RCC 7860 (cell line): ENCODE results near the gene CUL9.

Experiments
- DNase-seq: peaks from one replicate; pipeline ENCODE4 v3.0.0-alpha.2; 2015; ENCODE audit warnings: low spot score
- FAIRE-seq: peaks from 2 replicates; lab custom pipeline; 2012; peaks lifted over from hg19 to GRCh38; lab: Jason Lieb, UNC

Gene CUL9

GRCh38 chr6:43193929-43194328, 11.9 kb downstream of the CUL9 start:
- DNase-seq (no peak), FAIRE-seq (no peak)

DNA sequence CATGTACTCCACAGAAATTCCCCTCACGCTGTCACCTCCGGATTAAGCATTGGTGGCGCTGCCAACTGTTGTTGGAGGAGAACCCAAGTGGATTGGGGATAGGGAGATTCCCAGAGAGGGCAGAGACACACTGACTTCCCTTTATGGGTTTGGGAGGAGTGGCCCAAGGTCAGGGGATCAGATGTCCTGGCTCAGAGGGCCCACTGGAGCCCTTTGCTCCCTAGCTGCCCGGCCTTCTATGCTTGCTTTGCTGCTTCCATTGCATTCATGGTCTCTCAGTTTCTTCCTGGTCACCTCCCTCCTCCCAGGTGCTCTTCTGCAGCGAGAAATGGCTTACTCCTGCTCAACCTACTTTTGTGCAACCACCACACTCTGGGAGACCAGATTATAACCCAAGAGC, 14.3 kb downstream of the CUL9 start:
- FAIRE-seq: no peak
- no peak for DNase-seq

- FAIRE-seq: no peak
- DNase-seq: no peak
Measured at GRCh38 chr6:43199912-43200311, 17.9 kb downstream of the CUL9 start.

GRCh38 chr6:43200541-43200940, 18.5 kb downstream of the CUL9 start:
- DNase-seq (no peak), FAIRE-seq (no peak)

DNA sequence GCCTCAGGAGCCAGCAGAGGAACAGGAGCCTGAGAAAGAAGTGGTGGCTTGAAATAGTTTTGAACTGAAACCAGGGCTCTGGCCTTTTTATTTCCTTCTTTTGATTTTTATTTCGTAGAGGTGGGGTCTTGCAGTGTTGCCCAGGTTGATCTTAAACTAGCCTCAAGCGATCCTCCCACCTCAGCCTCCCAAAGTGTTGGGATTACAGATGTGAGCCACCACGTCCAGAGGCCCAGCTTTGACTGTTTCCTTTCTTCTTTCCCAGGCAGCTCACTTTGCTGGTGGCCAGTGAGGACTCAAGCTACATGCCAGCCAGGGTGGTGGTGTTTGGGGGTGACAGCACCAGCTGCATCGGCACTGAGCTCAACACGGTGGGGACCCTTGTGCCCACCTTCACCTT, 20.5 kb downstream of the CUL9 start:
- DNase-seq: no peak
- FAIRE-seq: no peak

- DNase-seq (no peak), FAIRE-seq (no peak)
Measured at GRCh38 chr6:43203029-43203717, 21.2 kb downstream of the CUL9 start.

- FAIRE-seq: no peak
- DNase-seq: no peak
Measured at GRCh38 chr6:43203718-43204095, 21.7 kb downstream of the CUL9 start.

DNA sequence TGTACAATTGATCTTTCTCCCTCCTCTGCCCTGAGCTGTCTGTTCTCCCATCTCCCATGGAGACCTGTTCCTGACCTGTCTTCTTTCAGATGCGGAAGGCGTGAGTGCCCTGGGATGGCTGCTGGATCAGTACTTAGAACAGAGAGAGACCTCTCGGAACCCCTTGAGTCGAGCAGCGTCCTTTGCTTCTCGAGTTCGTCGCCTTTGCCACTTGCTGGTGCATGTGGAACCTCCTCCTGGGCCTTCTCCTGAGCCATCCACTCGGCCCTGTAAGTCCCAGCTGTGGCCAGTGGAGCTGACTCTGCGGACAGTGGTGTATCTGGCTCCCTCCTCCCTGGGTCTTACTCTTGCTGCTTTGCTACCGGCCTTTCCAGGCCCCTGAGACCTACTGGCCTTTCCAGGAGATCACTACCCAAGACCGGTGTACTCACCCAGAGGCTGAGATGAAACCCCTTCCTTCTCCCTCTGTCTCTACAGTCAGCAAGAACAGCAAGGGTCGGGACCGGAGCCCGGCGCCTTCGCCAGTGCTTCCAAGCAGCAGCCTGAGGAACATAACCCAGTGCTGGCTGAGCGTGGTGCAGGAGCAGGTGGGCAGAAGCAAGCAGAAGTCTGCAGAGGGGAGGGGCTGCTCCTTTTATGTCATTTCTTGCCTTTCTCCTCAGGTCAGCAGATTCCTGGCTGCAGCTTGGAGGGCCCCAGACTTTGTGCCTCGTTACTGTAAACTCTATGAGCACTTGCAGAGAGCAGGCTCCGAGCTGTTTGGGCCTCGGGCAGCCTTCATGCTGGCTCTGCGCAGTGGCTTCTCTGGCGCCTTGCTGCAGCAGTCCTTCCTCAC, 22.5 kb downstream of the CUL9 start:
- DNase-seq (no peak), FAIRE-seq (no peak)

DNA sequence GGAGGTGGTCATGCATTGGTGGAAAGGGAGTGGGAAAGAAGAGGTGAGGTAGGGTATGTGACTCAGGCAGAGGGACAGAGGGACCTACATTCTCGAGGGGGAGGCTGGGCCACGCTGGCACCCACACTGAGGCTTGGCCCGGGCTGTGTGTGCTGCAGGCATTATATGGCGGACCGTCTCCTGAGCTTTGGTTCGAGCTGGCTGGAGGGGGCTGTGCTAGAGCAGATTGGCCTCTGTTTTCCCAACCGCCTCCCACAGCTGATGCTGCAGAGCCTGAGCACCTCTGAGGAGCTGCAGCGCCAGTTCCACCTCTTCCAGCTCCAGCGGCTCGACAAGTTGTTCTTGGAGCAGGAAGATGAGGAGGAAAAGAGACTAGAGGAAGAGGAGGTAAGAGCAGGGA, 23.9 kb downstream of the CUL9 start:
- DNase-seq (no peak), FAIRE-seq (no peak)

- DNase-seq: no peak
- FAIRE-seq: no peak
Measured at GRCh38 chr6:43207286-43207685, 25.3 kb downstream of the CUL9 start.

- no peak for DNase-seq
- FAIRE-seq: no peak
Measured at GRCh38 chr6:43211955-43212354, 30.0 kb downstream of the CUL9 start.

GRCh38 chr6:43213431-43213830, 31.4 kb downstream of the CUL9 start:
- no peak for FAIRE-seq

GRCh38 chr6:43215066-43215465, 33.1 kb downstream of the CUL9 start:
- no peak for FAIRE-seq

More at GRCh38 chr6:43213431-43213830, 31.4 kb downstream of the CUL9 start:
- DNase-seq: no peak

GRCh38 chr6:43216200-43216599, 34.2 kb downstream of the CUL9 start:
- DNase-seq (no peak), FAIRE-seq (no peak)

More at GRCh38 chr6:43215066-43215465, 33.1 kb downstream of the CUL9 start:
- no peak for DNase-seq

- no peak for FAIRE-seq
- DNase-seq: no peak
Measured at GRCh38 chr6:43217351-43217750, 35.4 kb downstream of the CUL9 start.

DNA sequence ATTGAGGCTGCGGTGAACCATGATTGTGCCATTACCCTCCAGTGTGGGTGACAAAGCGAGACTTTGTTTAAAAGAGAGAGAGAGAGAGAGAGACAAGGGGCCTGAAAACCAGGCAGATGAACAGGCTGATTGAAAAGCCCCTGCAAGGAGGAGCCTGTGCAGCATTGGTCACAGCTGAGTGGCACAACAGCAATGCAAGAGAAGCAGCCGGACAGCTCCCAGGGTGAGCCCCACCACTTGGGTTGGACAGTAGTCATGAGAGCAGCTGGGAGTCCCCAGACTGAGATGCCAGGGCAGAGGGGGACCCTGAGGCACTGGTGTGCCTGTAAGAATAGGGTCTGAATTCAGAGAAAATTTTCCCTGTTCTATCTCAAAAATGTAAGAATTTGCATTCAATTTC, 37.1 kb downstream of the CUL9 start:
- FAIRE-seq (no peak), DNase-seq (no peak)

DNA sequence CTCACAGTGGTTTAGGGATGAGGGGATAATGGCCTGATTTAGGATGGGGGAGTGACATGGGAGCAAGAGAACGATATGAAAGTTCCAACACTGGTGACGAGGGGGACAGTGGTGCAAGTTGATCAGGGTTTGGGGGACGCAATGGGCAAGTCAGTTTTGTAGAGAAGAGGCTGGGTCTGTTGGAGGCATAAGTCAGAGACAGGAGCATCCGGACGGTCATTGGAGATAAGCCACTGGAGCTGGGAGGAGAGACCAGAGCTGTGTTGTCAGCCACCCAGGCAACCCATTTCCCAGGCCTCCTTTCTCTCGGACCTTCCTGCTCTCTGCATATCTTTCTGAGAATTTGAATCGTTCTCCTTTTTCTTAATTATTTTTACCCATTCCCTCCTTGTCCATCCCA, 37.8 kb downstream of the CUL9 start:
- FAIRE-seq (no peak), DNase-seq (no peak)

- FAIRE-seq: no peak
- DNase-seq: no peak
Measured at GRCh38 chr6:43220439-43220951, 38.5 kb downstream of the CUL9 start.

DNA sequence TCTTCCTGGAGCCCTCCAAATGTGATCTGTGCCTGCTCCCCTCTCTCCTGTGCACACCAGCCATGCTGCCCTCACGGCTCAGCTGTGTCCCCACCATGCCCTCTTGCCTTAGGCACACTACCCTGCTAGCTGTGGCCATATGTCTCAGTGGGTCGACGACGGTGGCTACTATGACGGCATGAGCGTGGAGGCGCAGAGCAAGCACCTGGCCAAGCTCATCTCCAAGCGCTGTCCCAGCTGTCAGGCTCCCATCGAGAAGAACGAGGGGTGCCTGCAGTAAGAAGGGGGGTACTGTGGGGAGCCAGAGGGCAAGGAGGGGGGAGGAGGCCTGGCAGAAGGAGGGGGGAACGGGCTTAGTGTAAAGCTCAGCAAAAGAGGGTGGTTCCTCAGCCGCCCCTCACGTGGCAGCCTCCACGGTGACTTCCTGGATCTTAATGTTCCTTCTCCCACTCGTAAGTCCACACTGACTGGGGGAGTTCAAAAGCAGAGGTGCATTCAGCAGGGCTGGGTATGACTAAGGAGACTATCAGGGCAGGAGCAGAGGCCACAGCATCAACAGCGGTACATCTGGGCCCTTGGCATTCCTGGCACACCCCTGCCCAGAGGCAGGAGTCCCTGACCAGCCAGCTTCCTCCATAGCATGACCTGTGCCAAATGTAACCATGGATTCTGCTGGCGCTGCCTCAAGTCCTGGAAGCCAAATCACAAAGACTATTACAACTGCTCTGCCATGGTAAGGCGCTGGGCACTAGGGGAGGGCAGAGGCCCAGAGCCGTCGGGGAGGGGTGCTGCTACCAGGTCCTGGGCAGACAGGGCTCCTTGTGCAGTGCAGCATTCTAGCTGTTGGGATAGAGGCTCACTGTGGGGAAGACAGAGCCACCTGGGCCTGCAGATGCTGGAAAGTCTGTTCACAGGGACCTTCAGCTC, 39.3 kb downstream of the CUL9 start:
- no peak for FAIRE-seq

DNA sequence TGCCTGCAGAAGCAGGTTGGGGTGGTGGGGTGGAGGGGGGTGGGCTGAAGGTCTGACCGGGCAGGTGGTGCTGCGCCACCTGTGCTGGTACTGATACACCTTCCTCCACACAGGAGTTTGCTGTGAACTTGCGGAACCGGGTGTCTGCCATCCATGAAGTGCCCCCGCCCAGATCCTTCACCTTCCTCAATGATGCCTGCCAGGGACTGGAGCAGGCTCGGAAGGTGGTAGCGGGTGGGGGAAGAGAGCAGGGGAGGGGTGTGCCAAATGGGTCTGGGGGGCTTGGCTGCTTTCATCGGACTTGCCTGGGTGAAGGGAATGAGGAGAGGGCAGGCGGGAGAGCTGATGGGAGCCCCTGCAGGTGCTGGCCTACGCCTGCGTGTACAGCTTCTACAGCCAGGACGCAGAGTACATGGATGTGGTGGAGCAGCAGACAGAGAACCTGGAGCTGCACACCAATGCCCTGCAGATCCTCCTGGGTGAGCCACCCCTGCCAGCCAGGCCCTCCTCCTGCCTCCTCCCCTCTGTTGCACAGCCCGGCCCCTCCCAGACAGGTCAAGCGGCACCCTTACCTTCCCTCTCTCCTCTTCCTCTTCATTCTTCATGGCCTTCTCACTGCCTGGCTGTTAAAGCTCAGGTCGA, 40.5 kb downstream of the CUL9 start:
- FAIRE-seq: no peak
- DNase-seq: no peak

More for the DNA sequence above, 39.3 kb downstream of the CUL9 start:
- DNase-seq: no peak

DNA sequence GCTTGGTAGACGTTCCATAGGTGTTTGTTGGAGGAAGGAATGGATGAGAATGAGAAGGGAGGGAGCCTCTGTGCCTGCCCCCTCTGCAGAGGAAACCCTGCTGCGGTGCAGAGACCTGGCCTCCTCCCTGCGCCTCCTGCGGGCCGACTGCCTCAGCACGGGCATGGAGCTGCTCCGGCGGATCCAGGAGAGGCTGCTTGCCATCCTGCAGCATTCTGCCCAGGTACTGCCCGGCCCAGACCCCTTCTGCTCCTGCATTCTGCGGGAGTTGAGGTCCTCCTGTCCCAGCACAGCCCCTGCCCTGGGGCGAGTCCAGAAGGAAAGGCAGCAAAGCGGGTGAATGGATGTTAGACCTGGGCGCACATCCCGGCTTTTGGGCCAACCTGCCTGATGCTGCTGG, 41.2 kb downstream of the CUL9 start:
- DNase-seq (no peak), FAIRE-seq (no peak)
